ENCODE measurements around the gene ETFB.

GRCh38 chr19:51387924-51388389 lies 21.8 kb upstream of the ETFB start, which contains the start of gene LIM2:
- TF ChIP-seq EZH2 (IDR thresholded peaks at IDR 0.05; ENCODE audit: insufficient read depth, poor library complexity, severe bottlenecking), result no peak
- no peak for TF ChIP-seq EZH2phosphoT487 (IDR thresholded peaks at IDR 0.05; ENCODE audit: insufficient read depth, low read depth)

Data from GM23248 (cell line).